ENCODE data around the gene CLCN3. TPM values are rescaled to one million over a fixed set of nuclear protein-coding genes. Genes with fewer than 3 reads are reported as not detected.

CLCN3 gene
- total and polyA plus RNA-seq, 2 of the 4 experiments (the other 2 are of a cell fraction): 13.0 to 22.8 TPM

DNA sequence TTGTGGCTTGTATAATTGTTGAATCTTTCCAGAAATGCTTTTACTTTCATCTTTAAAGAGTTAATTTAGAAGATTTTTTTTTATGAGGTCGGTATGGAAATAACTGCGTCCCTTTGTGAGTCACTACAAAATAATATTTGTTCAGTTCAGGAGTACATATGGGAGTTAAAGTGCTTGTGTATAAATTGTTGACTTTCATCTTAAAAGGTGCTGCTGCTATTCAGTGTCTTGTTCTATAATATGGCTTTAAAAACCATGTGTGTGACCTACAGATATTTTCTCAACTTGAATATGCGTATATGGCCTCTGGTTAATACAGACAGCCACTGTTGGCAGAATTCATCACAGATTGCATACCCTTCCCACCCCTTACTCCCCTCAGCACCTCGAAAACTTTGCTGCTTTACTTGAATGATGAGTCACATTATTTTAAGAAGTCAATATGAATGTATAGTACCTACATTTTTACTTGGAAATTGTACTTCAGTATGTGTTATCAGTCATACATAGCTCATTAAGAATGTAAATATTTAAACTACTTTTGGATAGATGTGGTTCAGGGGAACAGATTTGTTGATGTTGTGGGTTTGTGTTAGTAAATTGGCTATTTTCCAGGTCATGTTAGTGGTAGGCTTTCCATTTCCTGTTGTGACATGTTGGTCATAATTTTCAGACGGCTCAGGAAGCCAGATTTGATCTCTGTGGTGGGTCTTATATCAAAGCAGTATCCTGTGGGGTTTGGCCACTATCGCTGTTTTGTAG lies 1.5 kb downstream of the CLCN3 start:
- DNase-seq (peak; percentile 90), ATAC-seq (ENCODE audit: low read depth) (peak; percentile 22)
- intact Hi-C loops (cut with micrococcal nuclease): loop anchor here (2.0 kb wide), 3 partner anchors 19 to 169 kb away; partner anchors contain the start of gene HPF1

More for the DNA sequence above, 1.5 kb downstream of the CLCN3 start:
- no peak overlapping the region for H3K9ac ChIP-seq (ENCODE audit: low read depth, low read length)
- H2AFZ ChIP-seq (replicated peaks; ENCODE audit: low read length, poor library complexity): no peak overlapping the region
- no peak overlapping the region for H4K8ac ChIP-seq (ENCODE audit: low read depth in 2 of 2, low read length in 2 of 2)
- no peak overlapping the region for H4K91ac ChIP-seq (ENCODE audit: insufficient read depth, low read depth, low read length)
- no peak; the same call in 1 of the 2 replicates for TF ChIP-seq POLR2A (IDR thresholded peaks at IDR 0.05; ENCODE audit: low read depth, low read length)
- TF ChIP-seq RAD21 (IDR thresholded peaks at IDR 0.05; ENCODE audit: low read length): no peak
- peak; percentile 49; the same call in 1 of the 2 replicates for TF ChIP-seq FOS (IDR thresholded peaks at IDR 0.05; ENCODE audit: low read depth, low read length)
- 0 out of 2 replicates have a peak, but pooled peaks have one; percentile 36 for TF ChIP-seq BHLHE40 (IDR thresholded peaks at IDR 0.05; ENCODE audit: low read depth, low read length)
- peak; percentile 73 for TF ChIP-seq RCOR1 (IDR thresholded peaks at IDR 0.05; ENCODE audit: insufficient replicate concordance, low read length)
- TF ChIP-seq CEBPB (IDR thresholded peaks at IDR 0.05; ENCODE audit: low read depth, low read length): peak; percentile 65
- H3K27ac ChIP-seq (ENCODE audit: insufficient read depth, low read length): no peak overlapping the region
- H3K14ac ChIP-seq (replicated peaks; ENCODE audit: low read depth, low read length): no peak overlapping the region
- no peak overlapping the region for H2BK15ac ChIP-seq (ENCODE audit: low read depth, low read length)
- H3K4me1 ChIP-seq (ENCODE audit: control insufficient read depth, insufficient read depth, low read length): no peaks in the 10 kb centered on the region
- H2BK20ac ChIP-seq (ENCODE audit: low read depth, low read length): no peak overlapping the region
- H3K4ac ChIP-seq (ENCODE audit: low read depth, low read length): no peak overlapping the region; the same call in 1 of the 2 replicates
- H3K36me3 ChIP-seq (ENCODE audit: control insufficient read depth, insufficient read depth, low read length): no peaks in the 10 kb centered on the region
- peak overlapping the region; percentile 18; the same call in 1 of the 2 replicates for H3K4me3 ChIP-seq (ENCODE audit: insufficient read depth, low read depth, low read length)
- H3K27me3 ChIP-seq (ENCODE audit: control insufficient read depth, insufficient read depth, low read length): no peaks in the 10 kb centered on the region
- H3K79me1 ChIP-seq (ENCODE audit: low read depth in 1 of 2, low read length in 2 of 2): peaks cover 5 to 14% of the 10 kb centered on the region in 2 experiments
- H2AK9ac ChIP-seq (replicated peaks; ENCODE audit: low read depth, low read length, poor library complexity): no peak overlapping the region
- no peak overlapping the region for H3K23ac ChIP-seq (ENCODE audit: low read depth, low read length)
- no peaks in the 10 kb centered on the region for H3K9me1 ChIP-seq (ENCODE audit: insufficient read depth, low read length)
- H3K18ac ChIP-seq (ENCODE audit: low read depth, low read length): no peak overlapping the region
- in situ Hi-C loops (cut with MboI; ENCODE audit: low sequenced_read_pairs): loop anchor here (25.0 kb wide), 1 partner anchor 440 kb away; no protein-coding TSS in a partner anchor
- H2BK120ac ChIP-seq (ENCODE audit: low read depth, low read length): no peak overlapping the region
- POLR2A ChIA-PET (ENCODE audit: unreplicated experiment): interaction anchor here (1.5 kb wide), 1 partner anchor 9 kb away, joined by 3 read pairs; no protein-coding TSS in a partner anchor
- no peak overlapping the region for H4K5ac ChIP-seq (ENCODE audit: low read depth, low read length)
- CTCF ChIA-PET: no interaction called here
- no peak overlapping the region for H2BK5ac ChIP-seq (ENCODE audit: low read depth, low read length, poor library complexity, severe bottlenecking)
- H3K9me3 ChIP-seq (ENCODE audit: control insufficient read depth, insufficient read depth, low read length): no peaks in the 10 kb centered on the region
- 0% methylated on average over 2 of the region's 6 CpGs; no CpG with 5 or more reads in 1 of the 2 experiments for WGBS, 2 experiments (ENCODE audit: extremely low coverage in 2 of 2, insufficient read length in 1 of 2)
- peaks cover 27% of the 10 kb centered on the region; the same call in 1 of the 2 replicates for H4K20me1 ChIP-seq (ENCODE audit: insufficient read depth, low read length)
- H3K4me2 ChIP-seq (ENCODE audit: low read depth, low read length): peak overlapping the region; percentile 88
- no TSS peak for BruUV-seq (replicated peaks)
- no peak overlapping the region for H3K56ac ChIP-seq (ENCODE audit: extremely low read depth, insufficient read depth, low read length)
- H2AK5ac ChIP-seq (ENCODE audit: low read depth, low read length): no peak overlapping the region
- dilution Hi-C loops (cut with HindIII; ENCODE audit: low sequenced_read_pairs, unreplicated experiment): no loop called here
